ENCODE measurements around the gene PIK3R6.
A peak's percentile ranks its signal among the peaks of the same experiment; 100 is the strongest.
"Not testable (repeated sequence)": the region's sequence is repeated elsewhere in the genome, so short reads cannot be mapped to it uniquely, and the experiment has no call there.

PIK3R6 gene

GRCh38 chr17:8828517-8828875 is 39.0 kb downstream of the PIK3R6 start:
- no peak for DNase-seq (ENCODE audit: low spot score)

- no peak for DNase-seq (ENCODE audit: low spot score)
Observed at GRCh38 chr17:8826808-8827435, 40.6 kb downstream of the PIK3R6 start.

- no peak for DNase-seq (ENCODE audit: low spot score)
Observed at GRCh38 chr17:8825802-8826201, 41.7 kb downstream of the PIK3R6 start.

- no peak for DNase-seq (ENCODE audit: low spot score)
Observed at GRCh38 chr17:8823279-8823678, 44.2 kb downstream of the PIK3R6 start.

GRCh38 chr17:8822401-8823035 is 45.0 kb downstream of the PIK3R6 start:
- no peak for DNase-seq (ENCODE audit: low spot score)

GRCh38 chr17:8821446-8822105 is 45.9 kb downstream of the PIK3R6 start:
- no peak for DNase-seq (ENCODE audit: low spot score)

GRCh38 chr17:8820311-8821010 is 47.0 kb downstream of the PIK3R6 start:
- DNase-seq (ENCODE audit: low spot score): no peak

GRCh38 chr17:8818654-8819330 is 48.7 kb downstream of the PIK3R6 start:
- DNase-seq (ENCODE audit: low spot score): no peak

GRCh38 chr17:8818047-8818446 is 49.4 kb downstream of the PIK3R6 start:
- no peak for DNase-seq (ENCODE audit: low spot score)

GRCh38 chr17:8806926-8807550 is 60.4 kb downstream of the PIK3R6 start:
- DNase-seq (ENCODE audit: low spot score): no peak

- no peak for DNase-seq (ENCODE audit: low spot score)
Observed at GRCh38 chr17:8806253-8806925, 61.1 kb downstream of the PIK3R6 start.

- not testable (repeated sequence) for DNase-seq (ENCODE audit: low spot score)
Observed at GRCh38 chr17:8805396-8805795, 62.1 kb downstream of the PIK3R6 start.

GRCh38 chr17:8803531-8804420 is 63.7 kb downstream of the PIK3R6 start:
- DNase-seq (ENCODE audit: low spot score): no peak

- DNase-seq (ENCODE audit: low spot score): no peak
Observed at GRCh38 chr17:8801135-8801840, 66.2 kb downstream of the PIK3R6 start.

GRCh38 chr17:8800656-8801055 is 66.8 kb downstream of the PIK3R6 start:
- no peak for DNase-seq (ENCODE audit: low spot score)

GRCh38 chr17:8799570-8800212 is 67.8 kb downstream of the PIK3R6 start:
- DNase-seq (ENCODE audit: low spot score): no peak

GRCh38 chr17:8798846-8799569 is 68.5 kb downstream of the PIK3R6 start, which contains the start of gene MFSD6L:
MFSD6L (minus strand) TSS chr17:8799365; CDS start chr17:8799120, 245 bp downstream.
- DNase-seq (ENCODE audit: low spot score): peak; percentile 61

- DNase-seq (ENCODE audit: low spot score): no peak
Observed at GRCh38 chr17:8798176-8798845, 69.2 kb downstream of the PIK3R6 start.
